Tibial nerve (tissue), 3 donors: ENCODE results near the gene OFD1.

Experiments
- CTCF ChIP-seq, 5 experiments: fragments of 200-600 bp in 3 of 5; fragments of 450-650 bp in 2 of 5; sonication (generic) in 3 of 5; IDR thresholded peaks; one replicate each; pipeline ENCODE4 v1.5.1; 2016 to 2019; ENCODE audit warnings: antibody characterized with exemption in 5 of 5, mild to moderate bottlenecking in 3 of 5, moderate library complexity in 2 of 5
- POLR2A ChIP-seq, 2 donors: fragments of 450-650 bp; IDR thresholded peaks; one replicate each; pipeline ENCODE4 v1.6.1; 2017; ENCODE audit warnings: antibody characterized with exemption in 2 of 2, mild to moderate bottlenecking in 2 of 2, moderate library complexity in 2 of 2

GRCh38 chrX:13768939-13769338, 34.4 kb downstream of the OFD1 start:
- TF ChIP-seq CTCF (IDR thresholded peaks at IDR 0.05), result no peak
- no peak for TF ChIP-seq POLR2A (IDR thresholded peaks at IDR 0.05)
